Motor neuron (in vitro differentiated cells): ENCODE results near the gene PRXL2C. TPM values are rescaled to one million over a fixed set of nuclear protein-coding genes. Genes with fewer than 3 reads are reported as not detected.
"Not testable (repeated sequence)": the region's sequence is repeated elsewhere in the genome, so short reads cannot be mapped to it uniquely, and the experiment has no call there.

Experiments used
- ATAC-seq, 8 experiments: fragments of 200-7000 bp; cut with Tn5 transposase; replicated peaks in 6 of 8; 2 replicates each; pipeline ENCODE4 v1.8.0; 2021; ENCODE audit warnings: mild to moderate bottlenecking in 8 of 8, moderate library complexity in 8 of 8
- H3K27ac ChIP-seq, 2 donors: fragments of 250-450 bp; sonication (Bioruptor Pico); 2 replicates each; pipeline ENCODE4 v1.9.0; 2021; ENCODE audit warnings: antibody characterized with exemption in 2 of 2, mild to moderate bottlenecking in 2 of 2, moderate library complexity in 1 of 2
- H3K4me1 ChIP-seq, 2 donors: fragments of 250-450 bp; sonication (Bioruptor Pico); replicated peaks in 1 of 2; 2 replicates each; pipeline ENCODE4 v1.6.1; 2021; ENCODE audit warnings: antibody characterized with exemption in 2 of 2, mild to moderate bottlenecking in 2 of 2, moderate library complexity in 1 of 2
- H3K4me3 ChIP-seq, 5 donors: fragments of 250-450 bp; sonication (Bioruptor Pico); 2 replicates each; pipeline ENCODE4 v1.9.0; 2021; ENCODE audit warnings: antibody characterized with exemption in 5 of 5, mild to moderate bottlenecking in 5 of 5, moderate library complexity in 4 of 5
- WGBS, 10 experiments: fragments of 450-650 bp; shearing (Covaris generic); methylation state at CpG; one replicate each; pipeline ENCODE4 v1.0.0; 2022; 5-methylcytosine and 5-hydroxymethylcytosine counted together
- in situ Hi-C, 9 experiments: fragments of 400-800 bp; cut with MboI; loops; one replicate each; pipeline ENCODE4 v1.15.0; 2021; ENCODE audit warnings: low sequenced_read_pairs in 9 of 9, low pct_unique_long_range_greater_than_20kb in 2 of 9; ENCODE audit not compliant: unreplicated experiment in 9 of 9
- total RNA-seq, 8 experiments: library from RNA; unstranded; fragments of 300-600 nt; gene quantifications; 2 replicates each; pipeline versions ENCODE4 v1.2.3 to v1.2.4, GENCODE V29; 2022

PRXL2C gene
- total RNA-seq, 8 experiments from 2014 or later = 1.7 to 11.0 (median 3.6) TPM

- peaks cover 26 to 33% of the 10 kb centered on the region in 2 donors for H3K4me1 ChIP-seq
- 37 to 67% (median 58%) methylated on average over 2 to 7 of the region's 7 CpGs for WGBS, 10 experiments
- ATAC-seq = no peak
- in situ Hi-C loops = loop anchor here in 1 of 9 experiments (25.0 kb wide), 1 partner anchor 155 kb away; the partner anchor contains the start of gene HABP4
- no peak overlapping the region for H3K27ac ChIP-seq
- H3K4me3 ChIP-seq = peak overlapping the region in 3 of 5 donors; percentile 2 to 7 (median 3)
Measured at GRCh38 chr9:96616817-96617438, 38.2 kb downstream of the PRXL2C start.

DNA sequence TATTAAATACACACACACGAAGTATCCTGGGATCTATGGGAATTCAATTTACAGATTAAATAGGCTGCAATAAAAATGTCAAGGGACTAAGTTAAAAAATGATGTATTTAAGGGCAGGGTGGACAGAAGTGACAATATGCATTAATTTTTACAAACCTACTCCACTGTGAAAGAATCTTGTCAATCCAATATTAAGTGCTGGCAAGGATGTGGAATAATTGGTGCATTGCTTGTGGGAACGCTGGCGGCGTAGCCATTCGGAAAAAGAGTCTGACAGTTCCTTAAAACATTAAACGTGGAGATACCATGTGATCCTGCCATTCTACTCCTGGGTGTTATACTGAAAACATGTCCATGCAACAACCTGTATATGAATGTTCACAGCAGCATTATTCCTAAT lies 39.7 kb downstream of the PRXL2C start:
- Histone ChIP-seq H3K4me3 (no peak overlapping the region), H3K4me1 (peaks cover 22 to 46% of the 10 kb centered on the region in 2 donors), H3K27ac (no peak overlapping the region)
- no peak for ATAC-seq
- WGBS, 10 experiments = 70 to 100% (median 75%) methylated on average over 1 to 6 of the region's 6 CpGs; no CpG with 5 or more reads in 1 of the 10 experiments
- in situ Hi-C loops = loop anchor here in 1 of 9 experiments (25.0 kb wide), 1 partner anchor 153 kb away; the partner anchor contains the start of gene HABP4

- H3K4me1 ChIP-seq = peaks cover 22 to 46% of the 10 kb centered on the region in 2 donors
- H3K27ac ChIP-seq, H3K4me3 ChIP-seq: not testable (repeated sequence)
- in situ Hi-C loops = loop anchor here in 1 of 9 experiments (25.0 kb wide), 1 partner anchor 152 kb away; the partner anchor contains the start of gene HABP4
- peak in 1 of 8 experiments; percentile 3 for ATAC-seq
- WGBS, 10 experiments = 0 to 100% (median 80%) methylated on average over 1 to 4 of the region's 4 CpGs; no CpG with 5 or more reads in 2 of the 10 experiments
Measured at GRCh38 chr9:96614664-96615063, 40.5 kb downstream of the PRXL2C start.

GRCh38 chr9:96612966-96613589 lies 42.0 kb downstream of the PRXL2C start:
- peak in 1 of 8 experiments; percentile 3 for ATAC-seq
- no peak overlapping the region for H3K4me3 ChIP-seq
- no peak overlapping the region for H3K27ac ChIP-seq
- in situ Hi-C loops = loop anchor here in 1 of 9 experiments (25.0 kb wide), 1 partner anchor 151 kb away; the partner anchor contains the start of gene HABP4
- WGBS, 10 experiments = 0 to 60% (median 20%) methylated on average over 1 of the region's 1 CpG; no CpG with 5 or more reads in 3 of the 10 experiments
- peaks cover 22 to 46% of the 10 kb centered on the region in 2 donors for H3K4me1 ChIP-seq

DNA sequence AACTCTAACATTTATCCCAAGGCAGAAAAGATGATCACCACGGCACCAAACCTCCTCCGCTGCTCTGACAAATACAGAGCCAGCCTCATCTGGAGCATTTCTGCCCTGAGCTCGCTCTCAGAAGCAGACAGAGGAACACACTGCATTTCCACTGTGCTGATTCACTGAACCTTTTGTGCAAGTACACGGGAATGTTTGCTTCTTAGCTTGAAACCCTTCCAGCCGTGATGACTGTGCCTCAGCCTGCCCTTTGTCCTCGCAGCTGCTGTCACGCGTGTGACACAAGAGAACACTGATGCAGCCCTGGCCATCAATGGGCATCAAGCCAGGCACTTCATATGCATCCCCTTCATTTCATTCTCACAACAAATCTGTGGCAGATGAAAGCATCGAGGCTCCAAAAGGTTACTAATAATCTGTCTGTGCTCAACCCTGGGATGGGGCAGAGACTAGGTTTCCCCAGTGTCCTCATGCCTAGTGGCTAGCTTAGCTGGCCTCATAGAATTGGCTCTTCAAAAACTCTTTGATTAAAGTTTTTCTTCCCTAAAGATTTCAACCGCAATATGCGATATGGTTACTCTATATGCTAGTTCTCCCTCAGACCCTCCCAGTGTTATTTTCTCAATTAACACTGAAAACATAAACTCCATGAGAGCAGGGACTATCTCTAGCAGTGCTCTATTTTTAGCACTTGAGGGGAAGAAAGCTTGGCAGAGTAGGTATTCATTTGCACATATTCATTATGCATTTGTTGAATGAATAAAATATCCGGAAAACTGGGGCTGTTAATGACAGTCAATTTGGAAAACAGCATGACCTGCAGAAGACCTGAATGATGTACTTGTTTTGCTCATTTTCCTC lies 42.8 kb downstream of the PRXL2C start:
- H3K27ac ChIP-seq = peak overlapping the region; percentile 17 to 40

DNA sequence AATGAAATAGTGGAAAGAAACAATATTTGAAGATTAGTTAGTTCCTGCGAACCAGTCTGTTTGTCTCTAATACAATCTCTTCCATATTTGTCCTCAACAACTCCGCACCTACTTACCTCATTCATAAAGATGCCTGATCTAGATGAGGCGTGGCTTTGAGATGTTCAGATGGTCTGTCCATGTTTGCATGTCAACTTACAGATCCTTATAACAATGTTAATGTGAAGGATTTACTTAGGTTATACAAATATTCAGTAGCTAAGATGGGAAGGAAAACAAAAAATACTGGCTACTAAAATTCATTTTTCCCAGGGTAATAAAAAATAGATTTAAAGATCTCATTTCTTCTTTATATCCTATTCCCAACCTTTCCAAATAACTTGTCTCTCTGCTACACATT lies 43.8 kb downstream of the PRXL2C start:
- in situ Hi-C loops = loop anchor here in 1 of 9 experiments (25.0 kb wide), 1 partner anchor 149 kb away; the partner anchor contains the start of gene HABP4
- Histone ChIP-seq H3K4me1 (peaks cover 13 to 34% of the 10 kb centered on the region in 2 donors), H3K27ac (no peak overlapping the region), H3K4me3 (peak overlapping the region in 1 of 5 donors; percentile 32)
- ATAC-seq = no peak
- WGBS, 10 experiments = 36 to 98% (median 72%) methylated on average over 1 to 3 of the region's 3 CpGs; no CpG with 5 or more reads in 3 of the 10 experiments

More for the DNA sequence above, 42.8 kb downstream of the PRXL2C start:
- in situ Hi-C loops = loop anchor here in 1 of 9 experiments (25.0 kb wide), 1 partner anchor 150 kb away; the partner anchor contains the start of gene HABP4
- peak; percentile 79 to 99 (median 98) for ATAC-seq
- peaks cover 19 to 41% of the 10 kb centered on the region in 2 donors for H3K4me1 ChIP-seq
- 0 to 46% (median 3%) methylated on average over 1 to 10 of the region's 12 CpGs; no CpG with 5 or more reads in 2 of the 10 experiments for WGBS, 10 experiments
- peak overlapping the region; percentile 2 to 32 (median 17) for H3K4me3 ChIP-seq

DNA sequence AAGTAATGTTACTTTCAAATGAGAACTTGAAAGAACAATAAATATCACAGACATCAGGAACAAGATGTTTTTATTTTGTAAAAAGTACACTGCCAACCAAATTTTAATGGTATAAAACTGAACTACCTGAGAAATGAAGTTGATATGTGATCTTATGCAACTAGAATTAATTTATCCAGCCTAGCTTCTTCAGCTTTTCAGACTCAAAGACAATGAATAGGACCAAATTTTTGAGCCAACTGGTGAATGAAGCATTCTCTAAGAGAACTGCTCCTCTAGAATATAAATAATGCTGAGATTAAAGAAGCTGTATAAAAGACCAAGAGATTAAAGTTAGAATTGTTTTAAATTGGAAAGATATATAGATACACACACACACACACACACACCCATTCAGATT lies 45.4 kb downstream of the PRXL2C start:
- H3K4me1 ChIP-seq = peaks cover 10 to 25% of the 10 kb centered on the region in 2 donors
- H3K27ac ChIP-seq = no peak overlapping the region
- H3K4me3 ChIP-seq = no peak overlapping the region
- no peak for ATAC-seq
- in situ Hi-C loops = loop anchor here in 1 of 9 experiments (25.0 kb wide), 1 partner anchor 147 kb away; the partner anchor contains the start of gene HABP4

GRCh38 chr9:96607971-96608370 lies 47.1 kb downstream of the PRXL2C start:
- H3K4me3 ChIP-seq = no peak overlapping the region
- ATAC-seq = no peak
- WGBS, 10 experiments = 21 to 100% (median 67%) methylated on average over 1 to 3 of the region's 3 CpGs; no CpG with 5 or more reads in 4 of the 10 experiments
- H3K27ac ChIP-seq = no peak overlapping the region
- in situ Hi-C loops = loop anchor here in 1 of 9 experiments (25.0 kb wide), 1 partner anchor 146 kb away; the partner anchor contains the start of gene HABP4
- peaks cover 10 to 20% of the 10 kb centered on the region in 2 donors for H3K4me1 ChIP-seq

DNA sequence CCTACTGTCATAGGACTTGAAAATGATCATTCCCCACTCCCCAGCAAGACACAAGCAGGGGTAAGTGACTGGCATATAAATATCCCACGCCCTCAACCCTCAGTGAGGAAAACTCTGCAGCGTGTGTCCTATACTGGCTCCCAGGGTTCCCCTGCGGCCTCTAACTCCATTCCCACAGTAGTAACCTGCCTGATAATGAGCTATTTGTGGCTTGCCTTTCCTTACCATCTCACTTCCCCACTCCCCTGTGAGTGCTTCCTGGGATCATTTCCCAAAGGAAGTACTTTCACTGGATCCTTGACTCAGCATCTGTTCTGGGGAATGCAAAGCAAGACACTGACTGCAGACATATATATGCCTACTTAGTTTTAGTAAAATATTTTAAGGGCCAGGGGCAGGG lies 49.8 kb downstream of the PRXL2C start:
- H3K4me3 ChIP-seq = no peak overlapping the region
- in situ Hi-C loops = loop anchor here in 1 of 9 experiments (25.0 kb wide), 1 partner anchor 143 kb away; the partner anchor contains the start of gene HABP4
- ATAC-seq = peak in 1 of 8 experiments; percentile 33
- 92 to 100% (median 100%) methylated on average over 1 to 3 of the region's 3 CpGs; no CpG with 5 or more reads in 5 of the 10 experiments for WGBS, 10 experiments
- peaks cover 0 to 3% of the 10 kb centered on the region in 2 donors for H3K4me1 ChIP-seq
- H3K27ac ChIP-seq = no peak overlapping the region

DNA sequence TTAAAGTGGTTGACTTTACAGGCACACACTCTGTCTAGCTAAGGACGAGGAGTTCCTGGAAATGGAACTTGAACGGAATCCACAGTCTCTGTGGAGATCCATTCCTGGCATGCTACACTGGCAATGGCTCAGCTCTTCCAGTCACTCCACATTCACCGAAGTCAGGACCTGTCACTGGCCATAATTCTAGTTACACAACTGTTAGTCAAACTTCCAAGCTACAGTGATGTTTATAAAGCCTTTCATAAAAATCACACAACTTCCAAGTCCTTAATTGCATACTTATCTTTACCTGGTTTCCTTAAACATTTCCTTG lies 51.2 kb downstream of the PRXL2C start:
- 18 to 100% (median 83%) methylated on average over 1 to 3 of the region's 3 CpGs; no CpG with 5 or more reads in 2 of the 10 experiments for WGBS, 10 experiments
- ATAC-seq = peak in 4 of 8 experiments; percentile 15 to 65 (median 55)
- H3K4me1 ChIP-seq = peaks cover 0 to 3% of the 10 kb centered on the region in 2 donors
- no peak overlapping the region for H3K4me3 ChIP-seq
- in situ Hi-C loops = loop anchor here in 1 of 9 experiments (25.0 kb wide), 1 partner anchor 142 kb away; the partner anchor contains the start of gene HABP4
- H3K27ac ChIP-seq = no peak overlapping the region

- Histone ChIP-seq H3K4me1 (peaks cover 0 to 3% of the 10 kb centered on the region in 2 donors), H3K27ac (no peak overlapping the region), H3K4me3 (no peak overlapping the region)
- in situ Hi-C loops = loop anchor here in 1 of 9 experiments (25.0 kb wide), 1 partner anchor 141 kb away; the partner anchor contains the start of gene HABP4
- WGBS, 10 experiments = 31 to 90% (median 80%) methylated on average over 3 to 8 of the region's 8 CpGs; no CpG with 5 or more reads in 1 of the 10 experiments
- ATAC-seq = peak in 1 of 8 experiments; percentile 24
Measured at GRCh38 chr9:96603305-96604003, 51.7 kb downstream of the PRXL2C start.
